GM12801 (cell line): ENCODE data around the gene CTIF.

Experiments
- TF ChIP-seq, protein P1 (sequence below): IDR thresholded peaks from one replicate; pipeline ENCODE4 v1.5.1; 2011; ENCODE audit warnings: control low read depth; ENCODE audit not compliant: insufficient read length; ENCODE audit errors: extremely low read depth

Gene CTIF

DNA sequence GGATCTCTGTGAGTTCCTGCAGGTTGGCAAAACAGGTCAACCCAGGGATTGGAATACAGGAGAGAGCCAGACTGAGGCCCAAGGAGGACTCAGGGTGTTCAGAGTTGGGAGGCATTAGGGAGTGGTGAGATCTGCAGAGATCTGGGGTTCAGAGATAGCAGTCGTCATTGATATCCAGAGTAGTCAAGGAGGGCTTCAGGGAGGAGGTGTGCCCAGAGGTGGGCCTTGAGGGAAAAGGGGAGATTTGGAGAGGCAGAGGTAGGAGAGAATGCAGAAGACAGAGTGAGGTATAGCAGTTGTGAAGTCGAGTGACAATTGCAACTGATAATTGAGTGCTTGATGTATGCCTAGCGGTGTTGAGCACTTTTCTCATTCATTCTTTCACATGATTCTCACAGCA, 70.3 kb downstream of the CTIF start:
- TF ChIP-seq, protein P1, sequence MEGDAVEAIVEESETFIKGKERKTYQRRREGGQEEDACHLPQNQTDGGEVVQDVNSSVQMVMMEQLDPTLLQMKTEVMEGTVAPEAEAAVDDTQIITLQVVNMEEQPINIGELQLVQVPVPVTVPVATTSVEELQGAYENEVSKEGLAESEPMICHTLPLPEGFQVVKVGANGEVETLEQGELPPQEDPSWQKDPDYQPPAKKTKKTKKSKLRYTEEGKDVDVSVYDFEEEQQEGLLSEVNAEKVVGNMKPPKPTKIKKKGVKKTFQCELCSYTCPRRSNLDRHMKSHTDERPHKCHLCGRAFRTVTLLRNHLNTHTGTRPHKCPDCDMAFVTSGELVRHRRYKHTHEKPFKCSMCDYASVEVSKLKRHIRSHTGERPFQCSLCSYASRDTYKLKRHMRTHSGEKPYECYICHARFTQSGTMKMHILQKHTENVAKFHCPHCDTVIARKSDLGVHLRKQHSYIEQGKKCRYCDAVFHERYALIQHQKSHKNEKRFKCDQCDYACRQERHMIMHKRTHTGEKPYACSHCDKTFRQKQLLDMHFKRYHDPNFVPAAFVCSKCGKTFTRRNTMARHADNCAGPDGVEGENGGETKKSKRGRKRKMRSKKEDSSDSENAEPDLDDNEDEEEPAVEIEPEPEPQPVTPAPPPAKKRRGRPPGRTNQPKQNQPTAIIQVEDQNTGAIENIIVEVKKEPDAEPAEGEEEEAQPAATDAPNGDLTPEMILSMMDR, result no peak

DNA sequence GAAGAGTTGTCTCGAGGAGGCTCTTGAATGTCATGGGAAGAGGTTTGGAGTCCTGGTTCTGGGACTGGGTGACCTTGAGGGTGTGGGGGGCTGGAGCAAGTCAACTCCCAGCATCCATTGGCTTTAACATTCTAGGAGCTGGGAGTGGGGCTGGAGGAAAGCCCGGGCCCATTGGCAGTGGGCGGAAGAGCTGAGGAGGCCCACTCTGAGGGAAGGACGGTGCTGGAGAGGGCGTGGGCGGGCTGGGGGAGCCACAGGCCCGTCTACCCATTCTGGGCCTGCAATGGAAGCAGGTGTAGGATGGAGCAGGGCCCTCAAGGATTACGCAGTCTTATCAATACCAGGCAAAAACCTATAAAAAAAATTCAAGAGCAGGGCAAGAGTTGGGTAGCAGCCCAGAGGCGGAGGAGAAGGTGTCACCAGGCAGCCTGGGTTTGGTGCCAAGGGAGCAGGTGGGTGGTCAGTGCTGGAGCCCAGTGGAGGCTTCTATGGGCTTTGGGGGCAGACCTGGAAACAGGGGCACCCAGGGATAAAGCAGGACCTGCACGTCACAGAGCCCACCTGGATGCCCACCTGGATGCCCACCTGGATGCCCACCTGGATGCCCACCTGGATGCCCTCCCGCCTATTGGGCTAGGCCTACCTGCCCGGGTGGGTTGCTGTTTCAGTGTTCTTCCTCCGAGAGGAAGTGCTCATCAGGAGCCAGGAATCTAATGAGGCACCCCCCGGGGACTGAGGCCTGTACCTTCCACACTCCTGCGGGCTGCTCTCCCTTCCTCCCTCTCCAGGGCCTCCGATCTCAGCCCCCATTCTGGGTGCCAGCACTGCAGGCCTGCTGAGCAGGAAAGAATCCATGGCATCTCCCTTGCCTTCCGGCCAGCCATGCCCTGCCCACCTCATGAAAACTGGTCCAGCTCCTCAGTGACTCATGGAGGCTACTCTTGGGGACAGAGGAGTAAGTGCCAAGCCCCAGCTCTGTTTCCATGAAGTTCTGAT, 71.3 kb downstream of the CTIF start:
- TF ChIP-seq, protein P1, result no peak

DNA sequence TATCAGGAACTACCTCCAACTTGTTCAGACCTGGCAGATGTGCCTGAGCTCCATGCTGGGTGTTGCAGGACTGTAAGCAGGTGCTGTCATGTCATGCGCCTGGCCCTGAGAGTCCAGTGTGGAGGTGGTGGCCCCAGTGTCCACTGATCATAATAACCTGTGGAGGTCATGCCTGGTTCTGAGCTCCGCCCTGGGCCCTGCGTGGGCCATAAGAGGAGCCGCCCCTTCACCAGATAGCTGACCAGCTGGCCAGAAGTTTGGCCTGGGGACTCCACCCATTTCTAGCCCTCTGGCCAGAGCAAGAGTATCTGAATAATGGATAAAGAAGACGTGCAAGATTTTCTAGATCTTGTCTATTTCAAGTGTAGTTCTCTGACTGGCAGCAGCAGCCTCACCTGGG, 72.4 kb downstream of the CTIF start:
- TF ChIP-seq, protein P1, result no peak

DNA sequence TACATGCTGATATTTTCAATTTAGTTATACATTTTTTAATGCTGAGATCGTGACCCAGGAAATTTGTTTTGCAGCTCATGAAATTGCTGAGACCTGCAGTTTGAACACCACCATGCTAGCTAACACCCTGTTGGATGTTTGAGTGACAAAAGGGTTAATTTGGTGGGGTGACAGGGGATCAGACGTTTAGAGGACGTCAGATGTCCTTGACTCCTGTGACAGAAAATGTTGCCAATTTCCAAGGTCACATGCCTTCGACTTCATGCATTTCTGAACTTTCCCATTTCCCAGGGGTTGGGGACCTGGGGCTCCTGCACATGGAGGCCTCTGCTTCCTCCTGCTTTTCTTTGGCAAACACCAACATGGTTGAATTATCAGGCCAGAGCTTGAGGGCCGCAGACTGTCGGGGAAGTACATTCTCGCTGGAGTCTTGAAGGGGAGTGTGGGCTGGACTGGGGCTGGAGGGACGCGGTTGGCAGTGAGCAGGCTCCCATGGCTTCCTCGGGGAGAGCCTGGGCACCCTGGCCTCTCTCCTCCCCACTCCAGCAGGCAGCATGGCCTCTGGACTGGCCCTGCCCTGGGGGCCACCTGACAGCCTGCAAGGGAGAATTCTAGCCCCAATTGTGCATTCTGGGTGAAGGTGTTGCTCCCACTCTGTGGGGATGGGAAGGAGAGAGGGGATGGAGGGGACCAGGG, 73.1 kb downstream of the CTIF start:
- TF ChIP-seq, protein P1, result no peak

DNA sequence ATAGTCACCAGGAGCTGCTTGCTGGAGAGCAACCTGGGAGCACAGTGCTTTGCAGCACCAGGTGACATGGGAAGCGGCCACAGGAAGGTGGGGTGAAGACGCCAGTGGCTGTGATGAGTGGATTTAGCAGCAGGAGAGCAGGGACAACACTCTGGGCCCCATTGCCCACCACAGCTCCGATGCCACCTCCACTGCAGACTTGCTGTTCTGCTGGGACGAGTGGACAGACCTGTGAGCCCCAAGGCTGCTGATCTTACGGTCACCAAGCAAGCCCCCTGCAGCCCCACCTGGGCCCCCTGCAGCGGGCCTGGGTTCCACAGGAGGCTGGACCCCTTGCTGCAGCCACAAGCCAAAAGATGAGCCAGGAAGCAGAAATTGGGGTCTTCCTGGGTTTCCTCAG, 73.7 kb downstream of the CTIF start:
- TF ChIP-seq, protein P1, result no peak

DNA sequence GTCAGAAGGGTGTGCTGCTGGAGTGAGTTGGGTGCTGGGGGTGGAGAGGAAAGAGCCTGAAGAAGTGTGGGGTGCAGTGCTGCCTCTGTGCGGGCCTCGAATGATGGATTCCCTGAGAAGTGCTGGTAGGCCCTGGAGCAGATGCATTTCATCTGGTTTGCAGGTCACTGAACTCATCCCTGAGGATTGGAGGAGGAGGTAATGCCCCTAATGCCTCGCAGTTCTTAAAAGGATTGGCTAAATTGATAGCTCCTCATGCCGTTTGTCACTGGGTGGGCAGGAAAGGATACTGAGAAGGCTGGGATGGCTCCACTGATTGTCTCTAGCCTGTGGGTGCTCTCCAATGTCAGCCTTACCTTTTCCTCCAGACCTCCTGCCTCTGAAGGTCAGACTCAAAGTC, 74.1 kb downstream of the CTIF start:
- TF ChIP-seq, protein P1, result no peak

DNA sequence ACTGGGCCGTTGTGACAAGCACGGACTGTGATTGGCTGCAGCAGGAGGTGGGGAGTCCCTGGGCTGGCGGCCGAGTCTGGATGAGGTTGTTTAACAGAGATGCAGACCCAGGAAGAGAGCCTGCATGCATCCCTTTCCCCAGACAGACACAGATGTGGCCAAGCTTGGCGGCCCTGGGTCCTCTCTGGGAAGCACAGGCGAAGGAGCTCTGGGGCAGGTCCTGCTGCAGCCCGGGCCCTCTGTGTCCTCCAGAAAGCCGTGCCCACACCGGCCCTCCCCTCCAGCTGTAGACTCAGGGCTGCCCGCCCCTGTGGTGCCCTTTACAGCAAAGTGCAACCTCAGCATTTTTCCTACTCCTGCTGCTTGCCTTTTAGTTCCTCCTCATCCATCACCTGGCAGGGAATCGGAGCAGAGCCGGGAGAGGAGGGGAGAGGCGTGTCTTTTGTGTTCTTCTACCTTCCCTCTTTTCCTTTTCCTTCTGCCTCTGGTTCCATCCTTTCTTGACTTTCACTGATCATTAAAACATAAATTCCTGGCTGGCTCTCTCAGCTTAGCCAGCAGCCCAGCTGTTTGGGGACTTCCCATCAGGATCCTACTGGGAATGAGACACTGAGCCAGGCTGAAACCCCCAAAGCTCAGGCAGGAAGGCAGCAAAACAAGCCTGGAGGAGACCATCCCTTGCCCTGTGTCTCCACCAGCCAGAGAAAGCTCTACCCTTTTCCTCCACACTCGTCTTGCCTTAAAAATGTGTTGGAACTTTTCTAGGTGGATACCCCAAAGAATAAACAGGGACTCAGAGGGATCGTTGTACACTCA, 75.0 kb downstream of the CTIF start:
- TF ChIP-seq, protein P1, result no peak
